Measurements from ENCODE around the gene NRAS.

DNA sequence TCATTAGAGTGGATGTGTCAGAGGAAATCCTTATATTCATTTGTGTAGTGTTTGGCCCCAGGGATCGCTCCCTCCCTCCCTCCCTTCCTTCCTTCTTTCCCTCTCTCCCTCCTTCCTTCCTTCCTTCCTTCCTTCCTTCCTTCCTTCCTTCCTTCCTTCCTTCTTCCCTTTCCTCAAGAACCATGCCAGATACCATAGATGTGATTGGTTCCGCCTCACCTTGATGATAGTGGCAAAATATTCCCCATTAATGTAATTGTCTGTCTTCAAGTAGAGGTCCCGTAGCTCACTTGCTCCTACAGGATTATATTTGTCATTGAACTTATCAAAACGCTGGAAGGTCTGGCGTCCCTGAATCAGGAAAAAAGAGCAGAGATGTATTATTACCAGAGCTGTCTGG, 38.9 kb downstream of the NRAS start:
- TF ChIP-seq, protein P1, sequence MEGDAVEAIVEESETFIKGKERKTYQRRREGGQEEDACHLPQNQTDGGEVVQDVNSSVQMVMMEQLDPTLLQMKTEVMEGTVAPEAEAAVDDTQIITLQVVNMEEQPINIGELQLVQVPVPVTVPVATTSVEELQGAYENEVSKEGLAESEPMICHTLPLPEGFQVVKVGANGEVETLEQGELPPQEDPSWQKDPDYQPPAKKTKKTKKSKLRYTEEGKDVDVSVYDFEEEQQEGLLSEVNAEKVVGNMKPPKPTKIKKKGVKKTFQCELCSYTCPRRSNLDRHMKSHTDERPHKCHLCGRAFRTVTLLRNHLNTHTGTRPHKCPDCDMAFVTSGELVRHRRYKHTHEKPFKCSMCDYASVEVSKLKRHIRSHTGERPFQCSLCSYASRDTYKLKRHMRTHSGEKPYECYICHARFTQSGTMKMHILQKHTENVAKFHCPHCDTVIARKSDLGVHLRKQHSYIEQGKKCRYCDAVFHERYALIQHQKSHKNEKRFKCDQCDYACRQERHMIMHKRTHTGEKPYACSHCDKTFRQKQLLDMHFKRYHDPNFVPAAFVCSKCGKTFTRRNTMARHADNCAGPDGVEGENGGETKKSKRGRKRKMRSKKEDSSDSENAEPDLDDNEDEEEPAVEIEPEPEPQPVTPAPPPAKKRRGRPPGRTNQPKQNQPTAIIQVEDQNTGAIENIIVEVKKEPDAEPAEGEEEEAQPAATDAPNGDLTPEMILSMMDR (IDR thresholded peaks at IDR 0.05; ENCODE audit: insufficient read depth, low read length, poor library complexity, severe bottlenecking) = no peak
- TF ChIP-seq EZH2phosphoT487 (conservative IDR thresholded peaks at IDR 0.05; ENCODE audit: low read length) = no peak

Measured in SU-DHL-6 (cell line).